Activated gamma-delta T cell (primary cell): ENCODE results near the gene HAS3.

ENCODE experiments used
- DNase-seq: peaks from one replicate; lab custom pipeline; 2025; lab: John Stamatoyannopoulos, UW

Gene HAS3

GRCh38 chr16:69089091-69089910, 16.2 kb upstream of the HAS3 start:
- DNase-seq, result no peak

GRCh38 chr16:69093974-69094373, 11.5 kb upstream of the HAS3 start:
- no peak for DNase-seq

- DNase-seq, result no peak
Observed at GRCh38 chr16:69094501-69094900, 11.0 kb upstream of the HAS3 start.

- DNase-seq, result no peak
Observed at GRCh38 chr16:69095193-69095592, 10.3 kb upstream of the HAS3 start.

GRCh38 chr16:69100071-69100691, 5.3 kb upstream of the HAS3 start:
- no peak for DNase-seq

- no peak for DNase-seq
Observed at GRCh38 chr16:69106491-69107315, 1.2 kb downstream of the HAS3 start.

GRCh38 chr16:69107316-69107962, 2.0 kb downstream of the HAS3 start:
- no peak for DNase-seq

GRCh38 chr16:69108064-69108904, 2.8 kb downstream of the HAS3 start:
- no peak for DNase-seq

- no peak for DNase-seq
Observed at GRCh38 chr16:69108905-69109252, 3.4 kb downstream of the HAS3 start.

- no peak for DNase-seq
Observed at GRCh38 chr16:69109486-69110270, 4.2 kb downstream of the HAS3 start.

- no peak for DNase-seq
Observed at GRCh38 chr16:69110406-69110805, 5.0 kb downstream of the HAS3 start.

GRCh38 chr16:69111216-69111875, 5.9 kb downstream of the HAS3 start:
- DNase-seq, result no peak

GRCh38 chr16:69111876-69112230, 6.4 kb downstream of the HAS3 start:
- no peak for DNase-seq

GRCh38 chr16:69112285-69113129, 7.1 kb downstream of the HAS3 start:
- DNase-seq, result no peak

GRCh38 chr16:69113216-69113615, 7.8 kb downstream of the HAS3 start:
- DNase-seq, result no peak

- no peak for DNase-seq
Observed at GRCh38 chr16:69114346-69114975, 9.0 kb downstream of the HAS3 start.

- no peak for DNase-seq
Observed at GRCh38 chr16:69114976-69115355, 9.5 kb downstream of the HAS3 start.

GRCh38 chr16:69115361-69115760, 9.9 kb downstream of the HAS3 start:
- no peak for DNase-seq

- no peak for DNase-seq
Observed at GRCh38 chr16:69115837-69116236, 10.4 kb downstream of the HAS3 start.
